K562 (cell line): Measurements from ENCODE around the gene ASS1. TPM values are rescaled to one million over a fixed set of nuclear protein-coding genes. Genes with fewer than 3 reads are reported as not detected.

Experiments used
- DPF2 ChIP-seq: fragments of 450-650 bp; IDR thresholded peaks from 2 replicates; pipeline ENCODE4 v1.6.1; 2016
- FUS ChIP-seq: fragments of 200-400 bp; formaldehyde crosslinking; optimal IDR thresholded peaks from 2 replicates; pipeline ENCODE3; 2017; ENCODE audit warnings: low read depth, low read length
- ILK ChIP-seq: fragments of 450-650 bp; IDR thresholded peaks from 2 replicates; pipeline ENCODE4 v1.6.1; 2016; ENCODE audit warnings: missing genetic modification characterization, low read depth, mild to moderate bottlenecking, missing compliant biosample characterization, moderate library complexity, borderline replicate concordance
- NCOR1 ChIP-seq: fragments of 450-650 bp; IDR thresholded peaks from 2 replicates; pipeline ENCODE4 v1.6.1; 2016; ENCODE audit warnings: mild to moderate bottlenecking, moderate library complexity
- NFRKB ChIP-seq: fragments of 450-650 bp; IDR thresholded peaks from 2 replicates; pipeline ENCODE4 v1.6.1; 2016; ENCODE audit warnings: low read depth
- NRF1 ChIP-seq, 2 experiments: fragments of 450-650 bp; IDR thresholded peaks in 1 of 2; conservative IDR thresholded peaks in 1 of 2; 2 replicates each; pipeline ENCODE4 v1.6.1; 2014; ENCODE audit warnings: mild to moderate bottlenecking in 2 of 2
- SOX6 ChIP-seq: fragments of 450-650 bp; IDR thresholded peaks from 2 replicates; pipeline ENCODE4 v1.6.1; 2014; ENCODE audit warnings: mild to moderate bottlenecking
- ZNF583 ChIP-seq: fragments of 250-450 bp; sonication (Bioruptor Pico); IDR thresholded peaks from 2 replicates; pipeline ENCODE4 v1.4.0; 2020
- polyA plus RNA-seq, 8 experiments: library from polyadenylated mRNA; depleted of rRNA in 4 of 8; stranded (reverse) in 5 of 8; unstranded in 3 of 8; fragments of >200 nt; fragmentation: Nextera tagmentation in 2 of 8; fragmentation: Illumina TruSeq in 1 of 8; extraction: Ambion mirVana in 2 of 8; extraction: Trizol in 1 of 8; gene quantifications; 2 replicates each; pipeline versions ENCODE4 v1.2.1 to v1.2.3, GENCODE V29; 2011 to 2014; ENCODE audit warnings: inconsistent platforms in 1 of 8, missing spikeins in 1 of 8
- total RNA-seq, 7 experiments: library from RNA; depleted of rRNA in 6 of 7; stranded (reverse); fragments of >200 nt in 6 of 7; fragmentation: Illumina TruSeq in 2 of 7; extraction: Trizol in 2 of 7; gene quantifications; 2 replicates each; pipeline versions ENCODE4 v1.2.1 to v1.2.3, GENCODE V29; 2011 to 2021; ENCODE audit warnings: low replicate concordance in 1 of 7
- TF ChIP-seq, protein P1 (sequence below), 2 experiments: fragments of 450-650 bp in 1 of 2; sonication (generic) in 1 of 2; formaldehyde crosslinking in 1 of 2; IDR thresholded peaks in 1 of 2; conservative IDR thresholded peaks in 1 of 2; 2 replicates each; pipeline versions ENCODE4 v1.6.1 to v1.8.1; 2016 to 2023; ENCODE audit warnings: mild to moderate bottlenecking in 2 of 2, moderate library complexity in 2 of 2, inconsistent platforms in 1 of 2, missing genetic modification reagents in 1 of 2
- TF ChIP-seq, protein P2 (sequence below), 2 experiments: IDR thresholded peaks; 2 replicates each; pipeline ENCODE4 v1.6.1; 2011; ENCODE audit warnings: borderline replicate concordance in 1 of 2, control low read depth in 1 of 2, low read depth in 1 of 2, low read length in 1 of 2, mild to moderate bottlenecking in 1 of 2, mixed read lengths in 1 of 2, moderate library complexity in 1 of 2; ENCODE audit not compliant: insufficient read depth in 1 of 2, insufficient read length in 1 of 2, poor library complexity in 1 of 2, severe bottlenecking in 1 of 2; ENCODE audit errors: extremely low read depth in 1 of 2
- TF ChIP-seq, protein P3 (sequence below), 2 experiments: fragments of 450-650 bp in 1 of 2; sonication (generic) in 1 of 2; formaldehyde crosslinking in 1 of 2; IDR thresholded peaks; 2 replicates each; pipeline versions ENCODE4 v1.7.1 to v1.9.0; 2016 to 2022; ENCODE audit warnings: inconsistent platforms in 1 of 2, mild to moderate bottlenecking in 1 of 2, missing genetic modification reagents in 1 of 2

Gene ASS1
- total and polyA plus RNA-seq, 9 of the 15 experiments (the other 6 are each of a cell fraction or from before 2014, with no cell fraction given), result 1.5 to 5.7 (median 3.7) TPM

DNA sequence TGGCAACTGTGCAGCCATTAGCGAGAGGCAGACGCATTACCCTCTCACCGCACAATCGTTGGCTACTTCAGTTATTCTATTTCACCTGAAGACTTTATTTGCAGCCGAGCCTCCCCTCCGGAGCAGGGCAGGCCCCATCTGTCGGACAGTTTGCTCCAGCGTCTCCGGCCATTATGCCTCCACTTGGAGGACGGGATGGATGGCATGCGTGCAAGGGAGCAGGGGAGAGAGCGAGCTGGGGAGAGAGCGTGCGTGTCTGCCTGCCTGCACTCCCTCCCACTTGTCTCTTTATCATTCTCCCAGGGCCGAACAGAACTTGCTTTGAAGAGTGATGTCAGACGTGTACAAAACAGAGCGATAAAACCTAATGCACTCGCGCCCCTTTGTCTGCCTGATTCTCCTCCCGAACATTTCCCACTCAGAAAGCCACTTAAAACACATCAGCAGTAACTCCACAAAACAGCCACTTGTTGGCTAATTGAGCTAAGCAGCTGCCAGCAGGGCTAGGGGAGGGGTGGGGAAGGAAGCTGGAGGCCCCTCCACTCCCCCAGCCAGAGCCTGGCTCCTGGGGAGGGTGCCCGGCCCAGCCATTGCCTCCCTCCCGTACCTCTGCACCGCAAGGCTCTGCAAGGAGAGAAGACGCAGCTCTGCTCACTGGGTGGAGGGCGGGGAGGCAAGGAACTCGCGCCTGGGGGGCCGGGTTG is 91.2 kb downstream of the ASS1 start (continued):
- no peak; the same call in 1 of the 2 replicates for TF ChIP-seq NFRKB
- TF ChIP-seq, protein P1, sequence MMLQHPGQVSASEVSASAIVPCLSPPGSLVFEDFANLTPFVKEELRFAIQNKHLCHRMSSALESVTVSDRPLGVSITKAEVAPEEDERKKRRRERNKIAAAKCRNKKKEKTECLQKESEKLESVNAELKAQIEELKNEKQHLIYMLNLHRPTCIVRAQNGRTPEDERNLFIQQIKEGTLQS (IDR thresholded peaks at IDR 0.05), result peak; percentile 75
- TF ChIP-seq, protein P1 (CRISPR knock-in tag; conservative IDR thresholded peaks at IDR 0.05), result peak; percentile 39; the same call in 1 of the 2 replicates
- peak; percentile 41 to 73; a peak in 3 of 4 replicates for TF ChIP-seq NRF1 (conservative IDR thresholded peaks at IDR 0.05 in 1 of 2, IDR thresholded peaks at IDR 0.05 in 1 of 2)
- TF ChIP-seq, protein P2, sequence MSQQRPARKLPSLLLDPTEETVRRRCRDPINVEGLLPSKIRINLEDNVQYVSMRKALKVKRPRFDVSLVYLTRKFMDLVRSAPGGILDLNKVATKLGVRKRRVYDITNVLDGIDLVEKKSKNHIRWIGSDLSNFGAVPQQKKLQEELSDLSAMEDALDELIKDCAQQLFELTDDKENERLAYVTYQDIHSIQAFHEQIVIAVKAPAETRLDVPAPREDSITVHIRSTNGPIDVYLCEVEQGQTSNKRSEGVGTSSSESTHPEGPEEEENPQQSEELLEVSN (IDR thresholded peaks at IDR 0.05; ENCODE audit: borderline replicate concordance in 1 of 2, extremely low read depth in 1 of 2, insufficient read depth in 1 of 2, insufficient read length in 1 of 2, low read depth in 1 of 2, low read length in 1 of 2, poor library complexity in 1 of 2, severe bottlenecking in 1 of 2), result peak; percentile 64 to 69
- peak; percentile 82 for TF ChIP-seq DPF2
- TF ChIP-seq ZNF583 (CRISPR knock-in tag), result no peak
- TF ChIP-seq SOX6, result peak; percentile 82
- TF ChIP-seq, protein P3, sequence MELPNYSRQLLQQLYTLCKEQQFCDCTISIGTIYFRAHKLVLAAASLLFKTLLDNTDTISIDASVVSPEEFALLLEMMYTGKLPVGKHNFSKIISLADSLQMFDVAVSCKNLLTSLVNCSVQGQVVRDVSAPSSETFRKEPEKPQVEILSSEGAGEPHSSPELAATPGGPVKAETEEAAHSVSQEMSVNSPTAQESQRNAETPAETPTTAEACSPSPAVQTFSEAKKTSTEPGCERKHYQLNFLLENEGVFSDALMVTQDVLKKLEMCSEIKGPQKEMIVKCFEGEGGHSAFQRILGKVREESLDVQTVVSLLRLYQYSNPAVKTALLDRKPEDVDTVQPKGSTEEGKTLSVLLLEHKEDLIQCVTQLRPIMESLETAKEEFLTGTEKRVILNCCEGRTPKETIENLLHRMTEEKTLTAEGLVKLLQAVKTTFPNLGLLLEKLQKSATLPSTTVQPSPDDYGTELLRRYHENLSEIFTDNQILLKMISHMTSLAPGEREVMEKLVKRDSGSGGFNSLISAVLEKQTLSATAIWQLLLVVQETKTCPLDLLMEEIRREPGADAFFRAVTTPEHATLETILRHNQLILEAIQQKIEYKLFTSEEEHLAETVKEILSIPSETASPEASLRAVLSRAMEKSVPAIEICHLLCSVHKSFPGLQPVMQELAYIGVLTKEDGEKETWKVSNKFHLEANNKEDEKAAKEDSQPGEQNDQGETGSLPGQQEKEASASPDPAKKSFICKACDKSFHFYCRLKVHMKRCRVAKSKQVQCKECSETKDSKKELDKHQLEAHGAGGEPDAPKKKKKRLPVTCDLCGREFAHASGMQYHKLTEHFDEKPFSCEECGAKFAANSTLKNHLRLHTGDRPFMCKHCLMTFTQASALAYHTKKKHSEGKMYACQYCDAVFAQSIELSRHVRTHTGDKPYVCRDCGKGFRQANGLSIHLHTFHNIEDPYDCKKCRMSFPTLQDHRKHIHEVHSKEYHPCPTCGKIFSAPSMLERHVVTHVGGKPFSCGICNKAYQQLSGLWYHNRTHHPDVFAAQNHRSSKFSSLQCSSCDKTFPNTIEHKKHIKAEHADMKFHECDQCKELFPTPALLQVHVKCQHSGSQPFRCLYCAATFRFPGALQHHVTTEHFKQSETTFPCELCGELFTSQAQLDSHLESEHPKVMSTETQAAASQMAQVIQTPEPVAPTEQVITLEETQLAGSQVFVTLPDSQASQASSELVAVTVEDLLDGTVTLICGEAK (IDR thresholded peaks at IDR 0.05), result peak; percentile 53; the same call in 1 of the 2 replicates
- TF ChIP-seq, protein P3 (CRISPR knock-in tag; IDR thresholded peaks at IDR 0.05), result no peak
- no peak for TF ChIP-seq ILK (tag)
- no peak for TF ChIP-seq FUS
- peak; percentile 79 for TF ChIP-seq NCOR1
